DOHH2 (cell line): ENCODE measurements around the gene COL8A2.

Experiments used
- EZH2phosphoT487 ChIP-seq: fragments of 200-600 bp; sonication (generic); IDR thresholded peaks from 2 replicates; pipeline ENCODE4 v1.6.1; 2017; ENCODE audit warnings: borderline replicate concordance, mild to moderate bottlenecking, antibody characterized with exemption, low read length, moderate library complexity, mixed read lengths
- TF ChIP-seq, protein P1 (sequence below): fragments of 200-600 bp; sonication (generic); IDR thresholded peaks from one replicate; pipeline ENCODE4 v1.5.1; 2014; ENCODE audit warnings: antibody characterized with exemption, mild to moderate bottlenecking, low read depth, low read length; ENCODE audit not compliant: poor library complexity, severe bottlenecking

GRCh38 chr1:36154335-36154734 is 29.3 kb upstream of the COL8A2 start:
- TF ChIP-seq, protein P1, sequence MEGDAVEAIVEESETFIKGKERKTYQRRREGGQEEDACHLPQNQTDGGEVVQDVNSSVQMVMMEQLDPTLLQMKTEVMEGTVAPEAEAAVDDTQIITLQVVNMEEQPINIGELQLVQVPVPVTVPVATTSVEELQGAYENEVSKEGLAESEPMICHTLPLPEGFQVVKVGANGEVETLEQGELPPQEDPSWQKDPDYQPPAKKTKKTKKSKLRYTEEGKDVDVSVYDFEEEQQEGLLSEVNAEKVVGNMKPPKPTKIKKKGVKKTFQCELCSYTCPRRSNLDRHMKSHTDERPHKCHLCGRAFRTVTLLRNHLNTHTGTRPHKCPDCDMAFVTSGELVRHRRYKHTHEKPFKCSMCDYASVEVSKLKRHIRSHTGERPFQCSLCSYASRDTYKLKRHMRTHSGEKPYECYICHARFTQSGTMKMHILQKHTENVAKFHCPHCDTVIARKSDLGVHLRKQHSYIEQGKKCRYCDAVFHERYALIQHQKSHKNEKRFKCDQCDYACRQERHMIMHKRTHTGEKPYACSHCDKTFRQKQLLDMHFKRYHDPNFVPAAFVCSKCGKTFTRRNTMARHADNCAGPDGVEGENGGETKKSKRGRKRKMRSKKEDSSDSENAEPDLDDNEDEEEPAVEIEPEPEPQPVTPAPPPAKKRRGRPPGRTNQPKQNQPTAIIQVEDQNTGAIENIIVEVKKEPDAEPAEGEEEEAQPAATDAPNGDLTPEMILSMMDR, result no peak
- TF ChIP-seq EZH2phosphoT487, result no peak
